HG02763 (cell line): ENCODE results near the gene GPR39.
"Not testable (repeated sequence)": the region's sequence is repeated elsewhere in the genome, so short reads cannot be mapped to it uniquely, and the experiment has no call there.

Experiments
- ATAC-seq: cut with Tn5 transposase; IDR thresholded peaks from one replicate; pipeline ENCODE4 v1.9.1; 2021; ENCODE audit warnings: mild to moderate bottlenecking, moderate library complexity; ENCODE audit not compliant: unreplicated experiment

Gene GPR39

DNA sequence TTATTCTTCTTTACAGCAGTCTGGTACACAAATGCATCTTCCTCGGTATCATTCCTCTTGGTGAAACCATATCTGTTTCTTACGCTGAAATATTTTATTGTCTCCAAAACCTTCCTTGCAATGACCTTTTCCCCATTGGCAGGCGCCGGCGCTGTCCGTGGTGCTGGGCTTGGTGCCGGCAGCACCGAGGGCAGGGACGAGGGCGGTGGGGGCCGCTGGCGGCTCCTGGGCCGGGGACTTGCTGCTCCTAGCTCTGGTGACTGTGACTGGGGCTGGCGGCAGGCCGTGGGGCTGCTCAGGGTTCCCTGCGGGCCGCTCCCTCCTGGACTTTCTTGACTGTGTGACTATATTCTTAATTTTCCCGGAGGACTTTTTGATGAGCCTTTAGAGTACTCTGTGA is 72.5 kb downstream of the GPR39 start:
- no peak for ATAC-seq

DNA sequence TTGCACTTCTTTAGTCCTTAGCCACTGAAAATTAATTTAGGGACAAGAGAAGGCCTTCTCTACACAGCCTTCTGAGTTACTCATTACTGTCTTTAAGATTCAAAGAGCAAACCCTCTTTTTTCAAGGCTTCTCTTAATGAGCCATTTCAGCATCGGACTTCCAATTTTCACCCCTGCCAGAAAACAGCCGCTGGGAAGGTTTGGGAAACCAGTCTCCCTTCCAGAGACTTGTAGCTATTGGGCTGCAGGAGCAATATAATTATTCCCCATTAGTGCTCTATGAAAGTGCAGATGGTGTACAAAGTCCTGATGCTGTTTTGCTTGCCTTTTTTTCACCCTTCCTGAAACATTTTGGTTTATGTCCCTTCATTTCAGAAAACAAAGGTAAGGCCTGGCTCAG is 79.3 kb downstream of the GPR39 start:
- no peak for ATAC-seq

DNA sequence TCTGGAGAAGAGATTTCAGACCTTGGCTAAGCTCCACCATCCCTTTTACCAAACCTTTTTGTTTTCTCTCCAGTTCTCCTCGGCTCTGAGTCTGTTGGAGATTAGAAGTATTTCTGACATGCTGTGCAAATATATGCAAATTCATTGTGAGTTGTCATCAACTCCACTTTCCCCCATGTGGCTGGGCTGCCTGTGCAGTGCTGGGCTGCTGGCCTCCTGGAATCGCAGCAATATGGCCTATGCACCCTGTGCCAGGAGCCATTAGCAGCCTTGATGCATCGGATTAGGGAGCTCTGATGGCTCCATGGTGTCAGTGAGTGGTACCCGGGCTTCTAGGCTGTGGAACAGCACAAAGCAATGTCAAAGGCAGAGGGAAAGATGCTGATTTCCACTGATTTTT is 80.0 kb downstream of the GPR39 start:
- ATAC-seq: no peak

DNA sequence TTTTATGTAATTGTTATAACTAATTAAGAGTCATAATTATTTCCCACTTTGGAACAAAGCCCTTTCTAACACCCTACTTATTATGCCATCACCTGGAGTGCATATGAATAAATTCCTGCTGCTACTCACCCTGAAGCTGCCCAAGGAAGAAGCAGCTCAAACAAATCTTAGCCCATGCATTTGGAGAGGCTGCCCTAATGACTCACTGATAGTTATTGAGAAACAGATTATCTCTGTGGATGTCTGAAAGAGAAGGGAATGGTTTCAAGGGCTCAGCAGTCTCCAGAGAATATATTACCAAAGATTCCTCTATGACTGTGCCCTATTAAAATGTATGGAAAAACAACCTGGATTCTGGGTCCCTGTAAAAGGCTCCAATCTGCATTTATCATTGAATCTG is 81.0 kb downstream of the GPR39 start:
- no peak for ATAC-seq

- ATAC-seq: no peak
Observed at GRCh38 chr2:132503701-132504100, 87.1 kb downstream of the GPR39 start.

DNA sequence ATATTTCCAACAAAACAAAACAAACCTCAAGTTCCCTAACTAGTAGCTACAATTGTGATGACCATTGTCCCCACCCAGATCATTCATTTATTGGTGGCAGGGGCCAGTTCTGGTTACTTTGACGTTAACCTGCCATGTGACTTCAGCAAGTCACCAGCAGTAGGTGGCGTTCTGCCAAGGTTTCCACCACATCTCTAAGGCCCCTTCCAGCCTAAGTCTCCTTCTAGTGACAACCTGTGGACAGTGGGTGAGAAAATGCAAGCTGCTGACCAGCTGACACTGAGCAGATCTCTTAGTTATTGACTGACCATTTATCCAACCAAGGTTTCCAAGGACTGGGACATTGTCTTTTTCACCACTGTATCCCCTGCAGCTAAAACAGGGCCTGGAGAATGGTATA is 98.4 kb downstream of the GPR39 start:
- no peak for ATAC-seq

DNA sequence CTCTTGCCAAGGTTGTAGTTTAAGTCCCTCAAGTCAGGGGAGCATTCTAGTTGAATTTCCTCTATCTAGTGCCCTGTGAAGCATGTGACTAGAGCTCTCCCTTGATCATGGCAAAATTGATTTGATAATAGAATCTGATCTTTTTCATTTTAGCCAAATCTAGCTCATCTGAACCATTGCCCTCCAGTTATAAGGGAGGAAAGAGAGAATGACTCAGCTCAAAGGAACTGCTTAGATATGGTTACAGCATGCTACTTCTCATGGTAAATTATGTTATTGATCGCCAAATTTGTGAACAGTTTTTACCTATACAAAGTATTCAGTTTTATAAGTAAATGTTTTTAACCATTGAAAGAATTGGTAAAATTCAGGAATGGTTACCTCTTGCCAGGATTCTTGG is 100.8 kb downstream of the GPR39 start:
- ATAC-seq: no peak

DNA sequence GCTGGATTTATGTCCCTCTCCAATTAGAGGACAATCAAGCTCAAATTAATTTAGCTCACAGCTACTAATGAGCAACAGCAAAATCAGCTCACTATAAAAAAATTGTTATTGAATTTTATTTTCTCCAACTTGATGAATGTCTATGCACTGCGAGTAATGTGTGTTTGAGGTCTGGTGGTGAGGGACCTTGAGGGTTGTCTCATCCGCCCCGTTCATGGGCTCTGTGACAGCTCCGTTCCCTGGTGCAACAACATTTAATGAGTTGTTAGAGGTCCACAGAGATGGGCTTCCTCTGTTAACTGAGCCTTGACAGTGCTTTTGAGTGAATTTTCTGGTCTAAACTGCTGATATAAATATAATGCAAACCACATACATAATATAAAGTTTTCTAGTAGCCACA is 101.7 kb downstream of the GPR39 start:
- no peak for ATAC-seq

- ATAC-seq: no peak
Observed at GRCh38 chr2:132519566-132519965, 103.0 kb downstream of the GPR39 start.

GRCh38 chr2:132521341-132521740 is 104.7 kb downstream of the GPR39 start:
- no peak for ATAC-seq

- no peak for ATAC-seq
Observed at GRCh38 chr2:132522901-132523300, 106.3 kb downstream of the GPR39 start.

DNA sequence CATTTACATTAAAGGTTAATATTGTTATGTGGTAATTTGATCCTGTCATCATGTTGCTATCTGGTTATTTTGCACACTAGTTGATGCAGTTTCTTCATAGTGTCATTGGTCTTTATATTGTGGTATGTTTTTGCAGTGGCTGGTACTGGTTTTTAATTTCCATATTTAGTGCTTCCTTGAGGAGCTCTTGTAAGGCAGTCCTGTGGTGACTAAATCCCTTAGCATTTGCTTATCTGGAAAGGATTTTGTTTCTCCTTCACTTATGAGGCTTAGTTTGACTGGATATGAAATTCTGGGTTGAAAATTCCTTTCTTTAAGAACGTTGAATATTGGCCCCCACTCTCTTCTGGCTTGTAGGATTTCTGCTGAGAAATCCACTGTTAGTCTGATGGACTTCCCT is 120.5 kb downstream of the GPR39 start:
- not testable (repeated sequence) for ATAC-seq

DNA sequence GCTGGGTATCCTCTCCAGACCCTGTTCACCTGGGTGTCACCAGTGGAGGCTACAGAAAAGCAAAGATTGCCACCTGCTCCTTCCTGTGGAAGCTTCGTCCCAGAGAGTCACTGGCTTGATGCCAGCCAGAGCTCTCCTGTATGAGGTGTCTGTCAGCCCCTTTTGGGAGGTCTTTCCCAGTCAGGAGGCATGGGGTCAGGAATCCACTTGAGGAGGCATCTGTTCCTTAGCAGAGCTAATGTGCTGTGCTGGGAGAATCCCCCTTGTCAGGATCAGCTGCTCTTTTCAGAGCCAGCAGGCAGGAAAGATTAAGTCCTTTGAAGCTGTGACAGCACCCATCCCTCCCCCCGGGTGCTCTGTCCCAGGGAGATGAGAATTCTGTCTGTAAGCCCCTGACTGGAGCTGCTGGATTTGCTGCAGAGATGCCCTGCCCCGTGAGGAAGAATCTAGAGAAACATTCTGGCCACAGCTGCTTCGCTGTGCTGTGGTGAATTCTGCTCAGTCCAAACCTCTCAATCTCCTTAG is 121.8 kb downstream of the GPR39 start:
- no peak for ATAC-seq

- no peak for ATAC-seq
Observed at GRCh38 chr2:132540166-132540565, 123.6 kb downstream of the GPR39 start.

DNA sequence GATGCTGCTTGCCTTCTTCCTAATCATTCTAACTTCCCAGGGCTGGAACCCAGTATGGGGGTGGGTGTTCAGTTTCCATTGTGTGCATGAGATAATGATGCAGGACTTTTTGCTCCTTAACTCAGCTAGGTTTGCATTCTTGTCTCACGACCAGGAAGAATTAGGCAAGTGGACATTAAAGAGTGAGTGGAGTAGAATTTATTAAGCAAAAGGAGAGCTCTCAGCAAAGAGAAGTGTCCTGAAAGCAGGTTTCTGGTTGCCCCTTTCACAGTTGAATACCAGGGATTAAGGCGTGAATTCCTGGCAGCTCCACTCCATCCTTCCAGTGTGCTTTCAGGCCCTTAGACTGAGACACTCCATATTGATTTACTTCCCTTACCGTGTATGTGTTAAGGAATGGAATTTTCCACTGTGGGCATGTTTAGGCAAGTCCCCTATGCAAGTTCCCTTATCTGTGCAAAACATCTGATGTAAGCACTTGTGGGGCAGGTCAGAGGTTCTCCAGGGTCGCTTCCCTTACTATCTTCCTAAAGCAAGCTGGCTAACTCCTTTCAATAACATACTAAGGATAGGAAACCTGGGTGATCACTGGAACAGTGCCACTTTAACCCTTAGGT is 126.5 kb downstream of the GPR39 start:
- ATAC-seq: no peak

DNA sequence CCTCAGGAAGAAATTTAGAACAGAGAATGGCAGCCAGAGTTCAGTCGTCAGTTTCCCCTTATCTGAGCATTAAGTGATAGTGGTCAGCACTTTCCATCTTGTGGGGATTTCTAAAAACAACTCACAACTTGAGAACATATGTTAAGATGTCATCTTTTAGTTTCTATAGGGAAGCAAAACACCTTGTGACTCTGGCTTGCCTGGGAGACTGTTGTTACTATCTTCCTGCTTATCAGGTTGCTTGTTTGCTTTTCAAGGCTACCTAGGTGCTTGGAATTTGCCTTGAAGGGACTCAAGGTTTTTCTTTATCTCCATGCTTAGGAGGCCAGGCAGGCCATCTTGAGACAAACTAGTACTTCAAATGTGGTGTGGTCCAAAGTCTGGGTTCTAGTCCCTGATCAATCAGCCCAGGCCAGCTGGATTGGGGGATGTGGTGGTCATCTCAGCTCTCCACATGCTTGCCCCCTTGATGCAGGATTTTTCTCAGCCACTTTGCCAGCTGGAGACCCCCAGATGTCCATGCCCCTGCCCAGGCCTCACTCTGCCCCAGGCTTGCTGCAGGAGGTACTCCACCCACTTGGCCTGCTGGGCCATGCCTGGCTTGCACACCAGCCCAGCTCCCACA is 127.5 kb downstream of the GPR39 start:
- no peak for ATAC-seq

DNA sequence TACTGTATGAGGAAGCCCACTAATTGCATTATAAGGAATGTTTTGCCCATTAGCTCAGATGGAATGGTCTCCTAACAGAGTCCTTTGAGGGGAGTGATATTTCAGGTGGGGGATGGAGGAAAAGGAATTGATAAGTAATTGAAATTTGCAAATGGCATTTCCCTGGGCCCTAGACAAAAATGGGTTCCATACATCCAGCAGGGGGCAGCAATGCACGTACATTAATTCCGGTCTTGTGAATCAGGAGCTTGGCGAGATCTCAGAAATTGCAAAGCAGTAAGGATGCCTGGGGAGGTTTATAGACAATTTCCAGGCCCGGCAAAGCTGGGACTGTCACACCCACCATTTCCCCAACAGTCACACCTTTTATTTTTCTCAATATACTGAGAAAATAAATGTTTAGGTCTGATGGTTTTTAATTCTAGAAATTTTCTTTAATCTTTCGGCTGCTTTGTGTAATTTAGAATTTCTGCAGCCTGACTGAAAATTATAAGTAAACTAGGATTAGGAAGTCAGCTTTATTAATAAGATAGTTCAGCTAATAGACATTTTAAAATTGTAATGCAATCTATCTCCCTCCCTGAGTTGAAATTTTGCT is 130.6 kb downstream of the GPR39 start:
- ATAC-seq: no peak

DNA sequence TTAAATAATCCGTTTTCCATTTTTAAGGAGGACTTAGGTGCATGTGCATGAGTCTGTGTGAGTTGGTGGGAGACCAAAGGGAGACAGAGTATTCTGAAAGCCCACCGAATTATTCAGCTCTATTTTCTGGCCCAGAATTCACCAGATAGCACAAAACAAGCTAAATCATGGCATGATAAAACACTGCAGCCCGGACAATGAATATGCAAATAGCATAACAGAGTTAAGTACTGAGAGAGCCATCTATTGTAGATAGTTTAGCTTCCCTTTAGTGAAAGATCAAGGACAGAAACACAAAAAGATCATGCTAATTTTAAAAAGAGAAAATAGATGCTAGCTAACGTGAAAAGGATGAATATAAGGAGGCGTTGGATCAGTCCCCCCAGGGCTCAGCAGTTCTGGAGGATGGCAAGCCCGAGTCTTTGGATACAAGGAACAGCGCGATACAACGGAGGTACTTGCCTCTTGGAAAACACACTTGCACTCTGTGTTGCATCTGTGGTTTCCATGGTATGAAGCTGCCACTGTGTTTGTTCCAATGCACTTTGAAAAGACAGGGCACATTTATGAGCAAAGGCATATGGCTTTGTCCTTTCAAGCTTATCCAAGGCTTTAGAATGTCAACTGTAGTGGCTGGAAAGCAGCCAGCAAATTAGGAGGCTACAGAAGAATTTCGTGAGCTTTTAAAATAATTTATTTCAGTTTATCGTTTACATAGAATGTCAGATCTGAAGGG is 133.5 kb downstream of the GPR39 start:
- no peak for ATAC-seq

DNA sequence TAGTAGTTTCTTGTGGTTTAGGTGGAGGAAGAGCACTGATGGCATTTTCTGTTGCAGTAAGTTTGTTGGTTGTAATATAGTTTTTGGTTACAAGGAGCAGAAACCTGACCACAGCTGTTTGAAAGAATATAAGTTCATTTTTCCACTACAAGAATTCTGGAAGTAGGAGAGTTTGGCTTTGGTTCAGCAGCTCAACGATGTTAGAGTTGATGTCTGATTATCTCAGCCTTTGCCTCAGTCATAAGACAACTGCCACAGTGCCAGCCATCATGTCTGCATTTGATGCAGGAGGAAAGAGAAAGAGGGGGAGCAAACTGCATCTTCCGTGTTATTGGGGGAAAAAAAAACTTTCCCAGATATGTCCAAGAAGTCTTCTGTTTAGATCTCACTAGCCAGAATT is 134.3 kb downstream of the GPR39 start:
- ATAC-seq: no peak

DNA sequence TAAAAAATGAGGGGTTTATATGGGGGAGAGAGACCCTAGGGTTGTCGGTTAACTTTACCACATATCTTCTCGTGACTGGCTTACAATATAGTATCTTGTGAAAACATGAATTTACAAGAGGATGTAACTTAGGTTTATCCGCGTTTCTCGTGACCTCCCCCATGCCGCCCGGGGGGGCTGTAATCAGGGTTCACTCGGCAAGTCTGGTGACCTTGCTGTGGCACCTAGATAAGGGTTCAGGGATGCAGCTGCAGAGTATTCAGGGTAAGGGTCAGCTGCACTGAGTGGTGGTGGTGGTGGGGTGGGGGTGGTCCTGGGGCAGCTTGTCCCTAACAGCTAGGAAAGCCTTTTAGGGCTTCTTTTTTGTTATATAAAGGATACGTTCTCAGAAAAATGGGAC is 141.1 kb downstream of the GPR39 start:
- no peak for ATAC-seq

DNA sequence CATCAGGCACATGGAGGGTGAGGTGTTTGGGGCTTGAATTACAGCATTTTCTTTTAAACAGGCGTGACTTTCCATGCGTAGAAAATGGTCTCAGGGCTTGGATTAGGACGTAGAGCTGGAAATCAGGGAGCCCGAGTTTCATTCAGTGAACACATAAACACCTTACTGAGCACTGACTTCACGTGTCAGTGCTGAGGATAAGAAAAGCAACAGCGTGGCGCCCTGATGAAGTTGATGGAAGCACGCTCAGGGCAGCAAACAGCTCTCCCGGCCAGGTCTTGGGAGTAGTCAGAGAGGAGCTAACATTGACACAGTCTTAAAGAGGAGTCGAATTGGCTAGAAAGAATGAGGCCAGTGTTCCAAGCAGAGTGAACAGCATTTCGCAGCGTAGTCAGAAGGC is 142.7 kb downstream of the GPR39 start:
- ATAC-seq: no peak

GRCh38 chr2:132559921-132560320 is 143.3 kb downstream of the GPR39 start:
- no peak for ATAC-seq
